ENCODE data around the gene SUV39H2.
"Not testable (repeated sequence)": the region's sequence is repeated elsewhere in the genome, so short reads cannot be mapped to it uniquely, and the experiment has no call there.

The SUV39H2 gene

DNA sequence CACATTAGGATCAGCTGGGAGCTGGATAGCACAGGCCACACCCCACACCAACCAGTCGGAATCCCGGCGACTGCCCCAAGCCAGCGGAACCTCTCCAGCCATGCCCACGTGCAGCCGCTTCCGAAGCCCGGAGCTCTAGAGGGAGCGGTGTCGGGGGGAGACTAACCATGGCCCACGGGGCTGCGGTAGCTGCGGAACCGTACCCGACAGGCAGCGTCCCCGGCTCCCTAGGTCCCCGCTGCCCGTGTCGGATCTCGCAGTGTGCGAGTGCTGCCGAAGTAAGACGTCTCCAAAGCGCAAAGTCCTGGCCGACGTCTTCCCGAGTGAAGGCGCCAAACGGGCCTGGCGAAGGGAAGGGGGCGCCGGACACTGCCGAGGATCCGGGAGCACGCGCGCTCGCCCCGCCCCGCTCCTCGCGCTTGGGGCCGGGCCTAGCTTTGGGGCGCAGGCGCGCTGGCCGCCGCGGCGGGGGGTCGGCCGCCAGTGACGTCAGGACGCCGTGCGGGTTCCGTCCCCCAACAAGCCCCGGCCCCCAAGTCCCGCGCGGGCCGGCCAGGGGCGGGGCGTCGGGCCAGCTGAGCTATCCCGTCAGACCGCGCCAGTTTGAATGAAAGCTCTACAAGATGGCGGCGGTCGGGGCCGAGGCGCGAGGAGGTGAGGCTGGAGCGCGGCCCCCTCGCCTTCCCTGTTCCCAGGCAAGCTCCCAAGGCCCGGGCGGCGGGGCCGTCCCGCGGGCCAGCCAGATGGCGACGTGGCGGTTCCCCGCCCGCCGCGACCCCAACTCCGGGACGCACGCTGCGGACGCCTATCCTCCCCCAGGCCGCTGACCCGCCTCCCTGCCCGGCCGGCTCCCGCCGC, at the start of gene SUV39H2:
TSS of gene SUV39H2 (plus strand) at position 601 of the 858 bp plus-strand sequence. CDS start at position 624, 23 bp downstream.
- DNase-seq, result peak; percentile 95

DNA sequence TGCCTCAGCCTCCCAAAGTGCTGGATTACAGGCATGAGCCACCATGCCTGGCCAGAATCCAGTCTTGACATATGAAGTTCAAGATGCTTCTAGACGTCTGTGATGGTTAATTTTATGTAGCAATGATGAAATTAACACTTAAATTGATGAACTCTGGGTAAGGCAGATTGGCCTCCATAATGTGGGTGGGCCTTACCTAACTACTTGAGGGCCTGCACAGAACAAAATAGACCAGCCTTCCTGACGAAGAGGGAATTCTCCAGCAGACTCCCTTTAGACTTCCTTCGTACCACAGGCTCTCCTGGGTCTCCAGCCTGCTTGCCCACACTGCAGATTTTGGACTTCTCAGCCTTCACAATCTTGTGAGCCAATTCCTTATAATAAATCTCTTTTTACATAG, 45.6 kb upstream of the SUV39H2 start:
- no peak for DNase-seq

- DNase-seq, result peak; percentile 23
These were observed 42.5 kb upstream of the SUV39H2 start for GRCh38 chr10:14836208-14836607.

GRCh38 chr10:14837003-14837756, 41.5 kb upstream of the SUV39H2 start:
- no peak for DNase-seq

- peak; percentile 99 for DNase-seq
These were observed 40.7 kb upstream of the SUV39H2 start, which contains the start of the genes CDNF, HSPA14 and MSANTD7 for GRCh38 chr10:14837757-14838581. Gene CDNF (minus strand): TSS chr10:14838037. CDS start chr10:14837946, 91 bp downstream. Gene HSPA14 (plus strand): TSS chr10:14838306. CDS start chr10:14838403, 97 bp downstream. Gene MSANTD7 (plus strand): TSS chr10:14838306. CDS start chr10:14842285, 3,979 bp downstream.

DNA sequence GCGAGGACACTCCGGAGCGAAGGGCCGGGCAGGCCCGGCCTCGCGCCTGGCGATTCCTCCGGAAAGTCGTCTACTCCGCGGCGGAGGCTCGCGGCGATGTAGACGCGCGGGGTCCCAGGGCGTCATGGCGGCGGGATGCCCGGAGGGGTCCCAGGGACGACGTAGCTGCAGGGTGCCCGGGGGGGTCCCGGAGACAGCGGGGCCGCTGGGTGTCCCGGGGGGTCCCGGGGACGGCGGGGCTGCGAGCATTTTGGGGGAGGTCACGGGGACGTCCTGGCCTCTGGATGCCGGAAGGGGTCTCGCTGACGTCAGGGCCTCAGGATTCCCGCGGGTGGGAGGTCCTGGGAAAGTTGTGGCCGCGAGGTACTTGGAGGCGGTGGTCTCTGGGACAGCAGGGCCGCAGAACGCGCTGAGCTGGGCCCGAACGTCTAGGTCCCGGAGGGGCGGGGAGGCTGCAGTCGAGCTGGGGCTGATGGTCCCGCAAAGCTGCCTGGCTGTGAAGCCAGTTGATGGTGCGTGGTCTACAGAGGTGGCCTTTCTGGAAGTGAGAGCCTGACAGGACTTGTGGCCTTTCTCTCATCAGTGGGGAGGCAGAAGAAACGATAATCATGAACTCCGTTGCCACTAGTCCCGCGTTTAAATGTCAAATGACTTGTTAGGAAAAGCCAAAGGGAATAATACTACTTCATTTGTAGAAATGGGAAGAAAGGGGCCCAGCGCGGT, 39.9 kb upstream of the SUV39H2 start:
- peak; percentile 47 for DNase-seq

DNA sequence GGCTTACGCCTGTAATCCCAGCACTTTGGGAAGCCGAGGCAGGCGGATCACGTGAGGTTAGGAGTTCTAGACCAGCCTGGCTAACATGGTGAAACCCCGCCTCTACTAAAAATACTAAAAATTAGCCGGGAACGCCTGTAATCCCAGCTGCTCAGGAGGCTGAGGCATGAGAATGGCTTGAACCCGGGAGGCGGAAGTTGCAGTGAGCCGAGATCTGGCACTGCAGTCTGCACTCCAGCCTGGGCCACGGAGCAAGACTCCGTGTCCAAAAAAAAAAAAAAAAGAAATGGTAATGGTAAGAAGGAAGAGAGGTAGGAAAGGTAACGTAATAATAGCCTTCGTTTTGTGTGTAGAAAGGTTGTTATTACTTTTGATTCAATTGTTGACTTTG, 39.4 kb upstream of the SUV39H2 start:
- DNase-seq, result peak; percentile 42

GRCh38 chr10:14840178-14840577, 38.5 kb upstream of the SUV39H2 start:
- DNase-seq, result no peak

GRCh38 chr10:14843327-14843988, 35.2 kb upstream of the SUV39H2 start:
- DNase-seq, result no peak

DNA sequence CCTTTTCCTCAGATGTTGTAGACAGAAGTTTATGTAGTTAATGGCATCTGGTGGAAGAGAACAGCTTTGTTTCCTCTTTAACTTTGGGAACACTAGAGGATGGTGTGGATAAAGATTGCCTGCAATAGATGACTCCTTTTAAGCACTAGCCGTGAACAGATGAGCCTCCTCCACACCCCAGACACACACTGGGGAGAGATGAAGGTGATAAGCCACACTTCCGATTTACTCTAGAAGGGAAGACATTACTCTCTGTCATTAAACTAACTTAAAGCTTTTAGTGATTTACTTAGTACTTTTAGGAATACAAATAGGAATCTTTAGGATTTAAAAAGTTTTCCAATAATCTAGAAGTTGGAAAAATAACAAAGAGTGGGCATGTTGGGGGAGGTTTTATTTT, 33.7 kb upstream of the SUV39H2 start:
- DNase-seq, result no peak

DNA sequence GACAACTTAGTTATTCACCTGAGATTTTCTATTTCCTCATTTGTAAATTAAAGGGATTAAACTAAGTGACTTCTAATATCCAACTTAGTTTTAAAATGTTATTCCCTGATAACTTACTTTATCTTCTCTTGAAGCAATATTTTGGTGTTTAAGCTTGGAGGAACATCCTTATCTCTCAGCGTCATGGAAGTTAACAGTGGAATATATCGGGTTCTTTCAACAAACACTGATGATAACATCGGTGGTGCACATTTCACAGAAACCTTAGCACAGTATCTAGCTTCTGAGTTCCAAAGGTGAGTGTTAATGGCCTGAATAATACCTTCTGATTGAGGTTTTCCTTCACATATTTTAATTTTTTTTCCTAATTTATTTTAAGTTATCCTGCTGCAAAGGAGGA, 26.4 kb upstream of the SUV39H2 start:
- DNase-seq, result no peak

GRCh38 chr10:14855453-14855852, 23.2 kb upstream of the SUV39H2 start:
- no peak for DNase-seq

DNA sequence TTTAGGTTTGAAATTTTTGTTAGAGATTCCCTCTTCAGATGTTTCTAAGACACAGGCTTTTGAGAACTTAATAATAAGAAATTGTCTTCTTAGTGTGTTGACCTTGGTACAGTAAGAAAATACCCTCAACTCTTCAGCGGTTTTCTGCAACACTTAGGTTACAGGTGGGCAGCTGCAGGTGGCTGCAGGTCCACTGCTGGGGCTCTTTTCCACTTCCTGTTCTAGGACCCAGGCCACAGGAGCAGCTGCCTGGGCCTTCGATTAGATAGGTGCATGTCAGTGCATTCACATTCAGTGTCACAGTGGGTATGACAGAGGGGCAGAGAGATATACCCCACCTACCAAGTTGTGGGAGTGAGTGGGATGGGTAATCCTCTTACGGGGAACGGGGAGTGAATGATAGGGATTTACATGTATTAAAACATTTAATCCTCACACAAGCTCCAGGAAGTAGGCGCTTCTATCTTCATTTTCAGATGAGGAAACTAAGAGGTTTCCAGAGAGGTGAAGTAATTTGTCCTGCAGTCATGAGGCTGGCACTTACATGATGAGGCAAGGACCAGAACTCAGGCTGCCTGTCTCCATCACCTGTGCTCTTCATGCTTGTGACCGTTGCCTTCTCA, 20.2 kb upstream of the SUV39H2 start:
- peak; percentile 92 for DNase-seq

- no peak for DNase-seq
These were observed 19.6 kb upstream of the SUV39H2 start for GRCh38 chr10:14859043-14859442.

GRCh38 chr10:14859775-14860174, 18.9 kb upstream of the SUV39H2 start:
- no peak for DNase-seq

GRCh38 chr10:14860791-14861190, 17.9 kb upstream of the SUV39H2 start:
- DNase-seq, result no peak

GRCh38 chr10:14864466-14864865, 14.2 kb upstream of the SUV39H2 start:
- DNase-seq, result not testable (repeated sequence)

- not testable (repeated sequence) for DNase-seq
These were observed 13.8 kb upstream of the SUV39H2 start for GRCh38 chr10:14864871-14865270.

DNA sequence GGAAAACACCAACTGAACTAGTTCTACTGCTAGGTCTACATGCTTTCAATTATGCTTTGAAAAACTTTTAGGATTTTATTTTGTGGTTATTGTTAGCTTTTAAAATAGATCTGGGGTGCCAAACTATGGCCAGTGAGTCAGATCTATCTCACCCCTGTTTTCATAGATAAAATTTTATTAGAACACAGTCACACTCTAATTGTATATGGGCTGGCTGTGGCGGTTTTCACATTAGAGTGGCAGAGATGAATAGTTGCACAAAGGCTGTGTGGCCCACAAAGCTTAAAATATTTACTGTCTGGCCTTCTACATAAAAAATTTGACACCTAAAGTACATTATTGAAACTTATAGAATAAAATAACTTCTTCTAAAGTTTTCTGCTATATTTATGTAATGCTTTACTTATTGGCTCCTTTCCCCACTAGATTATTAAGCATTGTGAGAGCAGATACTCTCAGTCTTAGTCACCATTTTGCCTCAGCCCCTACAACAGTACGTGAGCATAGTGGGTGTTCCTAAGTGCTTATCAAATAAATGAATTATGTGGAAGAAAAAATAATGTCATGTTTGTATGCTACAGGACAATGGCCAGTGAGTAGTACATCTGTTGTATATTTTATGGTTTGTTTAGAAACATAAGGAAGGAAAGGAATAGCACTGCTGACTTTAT, 5.4 kb upstream of the SUV39H2 start:
- no peak for DNase-seq

- DNase-seq, result no peak
These were observed 2.7 kb upstream of the SUV39H2 start for GRCh38 chr10:14875941-14876340.
